H1 (cell line): Measurements from ENCODE around the gene LRCH1. TPM values are rescaled to one million over a fixed set of nuclear protein-coding genes. Genes with fewer than 3 reads are reported as not detected.

Source experiments
- EGR1 ChIP-seq: IDR thresholded peaks from 2 replicates; pipeline ENCODE4 v1.6.1; 2011; ENCODE audit warnings: low read depth, low read length, borderline replicate concordance
- JUND ChIP-seq: IDR thresholded peaks from 2 replicates; pipeline ENCODE4 v1.6.1; 2011; ENCODE audit warnings: mild to moderate bottlenecking, improper control_type of control experiment, low read length
- SIN3A ChIP-seq, 2 experiments: IDR thresholded peaks in 1 of 2; conservative IDR thresholded peaks in 1 of 2; 2 replicates each; pipeline ENCODE4 v1.6.1; 2011 to 2012; ENCODE audit warnings: low read length in 2 of 2, improper control_type of control experiment in 1 of 2, low read depth in 1 of 2, mild to moderate bottlenecking in 1 of 2
- TAF7 ChIP-seq: optimal IDR thresholded peaks from 2 replicates; pipeline ENCODE3; 2011; ENCODE audit warnings: low read depth, mild to moderate bottlenecking, inconsistent platforms, low read length, moderate library complexity, borderline replicate concordance
- TCF12 ChIP-seq: IDR thresholded peaks from 2 replicates; pipeline ENCODE4 v1.6.1; 2011; ENCODE audit warnings: low read depth, mild to moderate bottlenecking, low read length
- polyA plus RNA-seq, 7 experiments: library from polyadenylated mRNA; depleted of rRNA in 3 of 7; stranded (reverse) in 5 of 7; unstranded in 2 of 7; fragments of >200 nt in 5 of 7; fragments of 200-250 nt in 2 of 7; gene quantifications; 1 replicate in 5 of 7; 2 replicates in 1 of 7; 4 replicates in 1 of 7; pipeline versions ENCODE4 v1.2.1 to v1.2.3, GENCODE V29; 2011 to 2013; ENCODE audit warnings: missing spikeins in 2 of 7, mixed read lengths in 2 of 7
- total RNA-seq: library from RNA; stranded (reverse); fragmentation: NEBNext Ultra II Directional; extraction: Animal tissue kit (Norgen Biotek cat#: 25700); gene quantifications from 2 replicates; pipeline ENCODE4 v1.2.1, GENCODE V29; 2021

LRCH1 gene
- total and polyA plus RNA-seq, 2 of the 8 experiments (the other 6 are each of a cell fraction or from before 2014, with no cell fraction given) = 3.0 to 10.1 TPM

GRCh38 chr13:46660857-46661256, 107.9 kb downstream of the LRCH1 start (continued):
- TF ChIP-seq SIN3A (conservative IDR thresholded peaks at IDR 0.05 in 1 of 2, IDR thresholded peaks at IDR 0.05 in 1 of 2; ENCODE audit: low read depth in 1 of 2, low read length in 2 of 2) (no peak), TCF12 (no peak), EGR1 (no peak), TAF7 (no peak), JUND (no peak)
- TF ChIP-seq, all 59 proteins: peak for 0
